Large intestine (tissue), 12 donors: ENCODE data around the gene C22orf31. TPM values are rescaled to one million over a fixed set of nuclear protein-coding genes. Genes with fewer than 3 reads are reported as not detected.

Source experiments
- DNase-seq, 2 donors: peaks; one replicate each; pipeline versions ENCODE4 v3.0.0 to v3.0.0-alpha.2; 2013
- H3K27ac ChIP-seq: one replicate; pipeline ENCODE4 v1.5.1; 2013; ENCODE audit warnings: low read length
- H3K27me3 ChIP-seq: 2 replicates; pipeline ENCODE4 v1.6.1; 2013; ENCODE audit warnings: low read length; ENCODE audit not compliant: control insufficient read depth, insufficient read depth
- H3K36me3 ChIP-seq: 2 replicates; pipeline ENCODE4 v1.6.1; 2013; ENCODE audit warnings: low read length; ENCODE audit not compliant: control insufficient read depth, insufficient read depth
- H3K4me1 ChIP-seq: one replicate; pipeline ENCODE4 v1.6.1; 2013; ENCODE audit warnings: low read length; ENCODE audit not compliant: control insufficient read depth, insufficient read depth
- H3K4me3 ChIP-seq: one replicate; pipeline ENCODE4 v1.5.1; 2013; ENCODE audit warnings: low read length
- H3K9me3 ChIP-seq: one replicate; pipeline ENCODE4 v1.6.1; 2013; ENCODE audit warnings: mild to moderate bottlenecking, low read depth, low read length, moderate library complexity; ENCODE audit not compliant: control insufficient read depth
- WGBS: methylation state at CpG from one replicate; pipeline ENCODE4 v1.1.5; 2013; ENCODE audit warnings: low lambda C conversion rate; ENCODE audit not compliant: insufficient coverage; 5-methylcytosine and 5-hydroxymethylcytosine counted together
- long read RNA-seq, 11 donors: transcript quantifications; one replicate each; lab custom pipeline, GENCODE V29; 2026
- polyA plus RNA-seq: library from polyadenylated mRNA; unstranded; fragments of 120-200 nt; gene quantifications from one replicate; pipeline ENCODE4 v1.2.1, GENCODE V29; 2013

The C22orf31 gene
- polyA plus RNA-seq = 1.5 TPM
- long read RNA-seq, donor 1 = 0 reads
- long read RNA-seq, donor 2 = 0 reads
- long read RNA-seq, donor 3 = 0 reads
- long read RNA-seq, donor 4 = 0 reads
- long read RNA-seq, donor 5 = 0 reads
- long read RNA-seq, donor 6 = 0 reads
- long read RNA-seq, donor 7 = 0 reads
- long read RNA-seq, donor 8 = 0 reads
- long read RNA-seq, donor 9 = 0 reads
- long read RNA-seq, donor 10 = 0 reads
- long read RNA-seq, donor 11 = 0 reads

DNA sequence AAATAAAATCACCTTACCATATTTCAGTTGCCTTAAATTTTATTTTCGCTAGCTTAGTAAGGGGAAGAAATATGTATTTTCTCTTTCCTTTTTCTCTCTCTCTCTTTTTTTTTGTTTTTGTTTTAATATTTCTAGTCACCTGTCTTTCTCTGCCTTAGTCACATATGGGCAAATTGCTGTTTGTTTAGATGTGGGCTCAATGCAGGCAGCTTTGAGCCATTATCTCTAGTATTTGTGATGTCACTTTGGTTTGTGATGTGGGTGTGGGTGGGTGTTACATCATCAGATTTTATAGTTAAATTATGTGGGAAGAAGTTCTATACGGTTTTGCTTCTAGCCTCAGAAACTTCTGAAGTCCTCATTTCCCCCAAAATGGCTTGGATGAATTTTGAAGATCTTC, at the start of gene C22orf31:
TSS of gene C22orf31 (minus strand) at position 59 of the 400 bp plus-strand sequence. CDS start at position 20, 39 bp downstream.
- H3K9me3 ChIP-seq = no peaks in the 10 kb centered on the region
- 100% methylated on average over 1 of the region's 2 CpGs for WGBS

GRCh38 chr22:29110946-29111345, 49.3 kb upstream of the C22orf31 start:
- Histone ChIP-seq H3K4me3 (no peak overlapping the region), H3K4me1 (peaks cover 18% of the 10 kb centered on the region), H3K36me3 (peaks cover 3% of the 10 kb centered on the region), H3K27ac (no peak overlapping the region), H3K9me3 (no peaks in the 10 kb centered on the region), H3K27me3 (no peaks in the 10 kb centered on the region)
- no CpG with 5 or more reads among the region's 3 CpGs for WGBS
- no peak for DNase-seq

More for the DNA sequence above, at the start of gene C22orf31:
- H3K27me3 ChIP-seq = no peaks in the 10 kb centered on the region
- no peak for DNase-seq
- no peak within 1 kb of the TSS for H3K4me3 ChIP-seq
- H3K36me3 ChIP-seq = no peaks in the 10 kb centered on the region
- no peak within 1 kb of the TSS for H3K27ac ChIP-seq
- no peaks in the 10 kb centered on the region for H3K4me1 ChIP-seq

- Histone ChIP-seq H3K27me3 (no peaks in the 10 kb centered on the region), H3K4me3 (no peak overlapping the region), H3K27ac (peak overlapping the region; percentile 41), H3K9me3 (no peaks in the 10 kb centered on the region), H3K4me1 (peaks cover 12% of the 10 kb centered on the region), H3K36me3 (peaks cover 3% of the 10 kb centered on the region)
- 0% methylated on average over 1 of the region's 4 CpGs for WGBS
- DNase-seq = peak in 1 of 2 donors; percentile 82
Observed at GRCh38 chr22:29109822-29110221, 48.2 kb upstream of the C22orf31 start.

- no CpG with 5 or more reads among the region's 5 CpGs for WGBS
- peaks cover 9% of the 10 kb centered on the region for H3K36me3 ChIP-seq
- DNase-seq = no peak
- H3K4me3 ChIP-seq = no peak overlapping the region
- peaks cover 12% of the 10 kb centered on the region for H3K4me1 ChIP-seq
- H3K27ac ChIP-seq = no peak overlapping the region
- H3K9me3 ChIP-seq = no peaks in the 10 kb centered on the region
- no peaks in the 10 kb centered on the region for H3K27me3 ChIP-seq
Observed at GRCh38 chr22:29108137-29108536, 46.5 kb upstream of the C22orf31 start.

- Histone ChIP-seq H3K27ac (no peak overlapping the region), H3K36me3 (peaks cover 12% of the 10 kb centered on the region), H3K9me3 (no peaks in the 10 kb centered on the region), H3K27me3 (no peaks in the 10 kb centered on the region), H3K4me3 (no peak overlapping the region), H3K4me1 (peaks cover 12% of the 10 kb centered on the region)
- WGBS = no CpG with 5 or more reads among the region's 4 CpGs
- DNase-seq = no peak
Observed at GRCh38 chr22:29106839-29107238, 45.2 kb upstream of the C22orf31 start.

GRCh38 chr22:29105468-29105867, 43.8 kb upstream of the C22orf31 start:
- no peak overlapping the region for H3K27ac ChIP-seq
- H3K9me3 ChIP-seq = no peaks in the 10 kb centered on the region
- no peak for DNase-seq
- no peak overlapping the region for H3K4me3 ChIP-seq
- peaks cover 12% of the 10 kb centered on the region for H3K4me1 ChIP-seq
- H3K36me3 ChIP-seq = peaks cover 9% of the 10 kb centered on the region
- WGBS = 80% methylated on average over 1 of the region's 2 CpGs
- no peaks in the 10 kb centered on the region for H3K27me3 ChIP-seq

- WGBS = no CpG with 5 or more reads among the region's 1 CpG
- no peaks in the 10 kb centered on the region for H3K9me3 ChIP-seq
Observed at GRCh38 chr22:29103121-29103520, 41.5 kb upstream of the C22orf31 start.

GRCh38 chr22:29102300-29102699, 40.7 kb upstream of the C22orf31 start:
- no peak for DNase-seq
- Histone ChIP-seq H3K4me3 (no peak overlapping the region), H3K9me3 (no peaks in the 10 kb centered on the region), H3K36me3 (peaks cover 18% of the 10 kb centered on the region), H3K27ac (no peak overlapping the region), H3K27me3 (no peaks in the 10 kb centered on the region), H3K4me1 (no peaks in the 10 kb centered on the region)
- WGBS = 100% methylated on average over 2 of the region's 2 CpGs

More at GRCh38 chr22:29103121-29103520, 41.5 kb upstream of the C22orf31 start:
- no peak overlapping the region for H3K4me3 ChIP-seq
- H3K36me3 ChIP-seq = peaks cover 18% of the 10 kb centered on the region
- no peaks in the 10 kb centered on the region for H3K4me1 ChIP-seq
- no peak for DNase-seq
- H3K27ac ChIP-seq = no peak overlapping the region
- no peaks in the 10 kb centered on the region for H3K27me3 ChIP-seq

DNA sequence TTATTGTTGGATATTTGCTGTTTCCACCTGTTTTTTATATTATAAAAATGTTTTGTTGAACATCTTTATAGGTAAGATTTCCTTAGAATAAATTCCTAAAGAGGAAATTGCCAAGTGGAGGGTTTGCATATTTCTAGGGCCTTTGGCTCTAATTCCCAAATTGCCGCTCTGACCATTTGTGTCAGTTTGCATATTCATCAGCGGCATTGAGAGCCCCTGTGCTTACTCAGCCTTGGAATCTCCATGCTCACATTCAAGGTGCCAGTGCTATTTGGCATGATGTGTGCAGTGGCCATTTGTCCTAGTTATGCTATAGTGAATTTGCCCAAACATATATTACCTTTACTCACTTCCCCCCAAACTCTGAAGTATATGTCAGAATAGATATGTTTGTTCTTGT, 36.7 kb upstream of the C22orf31 start:
- WGBS = no CpG with 5 or more reads among the region's 2 CpGs
- peaks cover 22% of the 10 kb centered on the region for H3K36me3 ChIP-seq
- H3K4me1 ChIP-seq = peaks cover 5% of the 10 kb centered on the region
- no peak for DNase-seq
- no peak overlapping the region for H3K27ac ChIP-seq
- H3K27me3 ChIP-seq = no peaks in the 10 kb centered on the region
- H3K9me3 ChIP-seq = no peaks in the 10 kb centered on the region
- H3K4me3 ChIP-seq = no peak overlapping the region

- peak overlapping the region; percentile 6 for H3K27ac ChIP-seq
- peaks cover 5% of the 10 kb centered on the region for H3K4me1 ChIP-seq
- DNase-seq = peak in 1 of 2 donors; percentile 77
- H3K9me3 ChIP-seq = no peaks in the 10 kb centered on the region
- no peaks in the 10 kb centered on the region for H3K27me3 ChIP-seq
- 40% methylated on average over 5 of the region's 13 CpGs for WGBS
- H3K4me3 ChIP-seq = no peak overlapping the region
- H3K36me3 ChIP-seq = peaks cover 17% of the 10 kb centered on the region
Observed at GRCh38 chr22:29096736-29097669, 35.4 kb upstream of the C22orf31 start.
